Adipocyte (in vitro differentiated cells): ENCODE measurements around the gene SATB1.

Experiments
- DNase-seq: peaks from one replicate; pipeline ENCODE4 v3.0.0-alpha.2; 2015; ENCODE audit warnings: low read depth
- H3K27me3 ChIP-seq: replicated peaks from 2 replicates; pipeline ENCODE4 v1.7.0; 2013; ENCODE audit warnings: mild to moderate bottlenecking, low read length, moderate library complexity; ENCODE audit not compliant: control insufficient read depth, insufficient read depth
- H3K36me3 ChIP-seq: 2 replicates; pipeline ENCODE4 v1.7.0; 2013; ENCODE audit warnings: low read length, mild to moderate bottlenecking, moderate library complexity; ENCODE audit not compliant: control insufficient read depth, insufficient read depth, severe bottlenecking
- H3K4me1 ChIP-seq: 2 replicates; pipeline ENCODE4 v1.7.0; 2013; ENCODE audit warnings: mild to moderate bottlenecking, low read length, moderate library complexity; ENCODE audit not compliant: control insufficient read depth, insufficient read depth
- H3K4me3 ChIP-seq: 2 replicates; pipeline ENCODE4 v1.7.0; 2013; ENCODE audit warnings: mild to moderate bottlenecking, low read length, moderate library complexity
- H3K9ac ChIP-seq: 2 replicates; pipeline ENCODE4 v1.7.0; 2013; ENCODE audit warnings: mild to moderate bottlenecking, low read length, moderate library complexity
- H3K9me3 ChIP-seq: 2 replicates; pipeline ENCODE4 v1.7.0; 2013; ENCODE audit warnings: mild to moderate bottlenecking, low read length, moderate library complexity; ENCODE audit not compliant: control insufficient read depth

Gene SATB1

GRCh38 chr3:18416332-18416731 is 8.8 kb downstream of the SATB1 start:
- H3K36me3 ChIP-seq = peaks cover 22% of the 10 kb centered on the region

DNA sequence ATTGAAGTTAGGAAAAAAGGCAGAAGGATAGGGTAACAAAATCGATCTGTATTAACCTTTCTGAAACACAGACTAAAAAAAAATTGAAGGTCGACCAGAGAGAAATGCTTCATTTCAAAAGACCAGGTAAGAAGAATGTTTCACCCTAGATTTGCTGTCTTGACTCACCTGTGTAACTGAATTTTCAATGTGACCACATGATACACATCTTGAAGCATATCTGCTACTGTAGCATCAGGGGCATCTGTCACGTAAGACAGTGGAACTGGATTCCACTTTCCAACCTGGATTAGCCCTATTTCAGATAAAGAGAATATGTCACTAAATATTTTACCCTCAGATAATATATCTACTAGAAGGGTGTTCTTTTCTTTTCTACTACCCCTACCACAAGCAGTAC is 9.3 kb downstream of the SATB1 start:
- H3K4me3 ChIP-seq = no peak overlapping the region
- no peak for DNase-seq
- H3K27me3 ChIP-seq = no peaks in the 10 kb centered on the region
- no peak overlapping the region for H3K9ac ChIP-seq
- H3K36me3 ChIP-seq = peaks cover 22% of the 10 kb centered on the region
- no peaks in the 10 kb centered on the region for H3K9me3 ChIP-seq
- H3K4me1 ChIP-seq = no peaks in the 10 kb centered on the region

More at GRCh38 chr3:18416332-18416731, 8.8 kb downstream of the SATB1 start:
- Histone ChIP-seq H3K9ac (no peak overlapping the region), H3K4me1 (no peaks in the 10 kb centered on the region), H3K27me3 (no peaks in the 10 kb centered on the region), H3K4me3 (no peak overlapping the region), H3K9me3 (no peaks in the 10 kb centered on the region)
- no peak for DNase-seq

GRCh38 chr3:18415167-18415566 is 10.0 kb downstream of the SATB1 start:
- H3K9me3 ChIP-seq = no peaks in the 10 kb centered on the region
- peaks cover 22% of the 10 kb centered on the region for H3K36me3 ChIP-seq
- no peak for DNase-seq

DNA sequence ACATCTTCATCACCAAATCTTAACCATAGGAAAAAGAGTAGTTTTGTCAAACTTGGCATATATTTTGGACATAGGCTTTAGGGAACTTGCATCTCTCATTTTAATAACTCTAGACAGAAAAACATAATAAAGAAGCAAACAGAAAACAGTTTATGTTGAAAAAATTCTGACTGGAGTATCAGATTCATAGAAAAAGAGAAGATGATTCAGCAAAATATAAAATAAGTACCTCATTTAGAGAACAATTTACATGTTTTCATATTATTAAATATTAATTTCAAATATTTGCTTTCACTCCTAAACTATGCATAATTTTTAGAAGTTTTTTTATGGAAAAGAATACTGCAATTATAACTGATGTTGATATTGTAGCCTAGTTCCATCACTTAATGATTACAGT is 12.5 kb downstream of the SATB1 start:
- no peak for DNase-seq
- Histone ChIP-seq H3K9ac (no peak overlapping the region), H3K9me3 (no peaks in the 10 kb centered on the region), H3K4me3 (no peak overlapping the region), H3K27me3 (no peaks in the 10 kb centered on the region), H3K36me3 (peaks cover 22% of the 10 kb centered on the region), H3K4me1 (no peaks in the 10 kb centered on the region)

More at GRCh38 chr3:18415167-18415566, 10.0 kb downstream of the SATB1 start:
- Histone ChIP-seq H3K4me3 (no peak overlapping the region), H3K27me3 (no peaks in the 10 kb centered on the region), H3K9ac (no peak overlapping the region), H3K4me1 (no peaks in the 10 kb centered on the region)

- H3K9ac ChIP-seq = no peak overlapping the region
- DNase-seq = no peak
- H3K4me3 ChIP-seq = no peak overlapping the region
Observed at GRCh38 chr3:18411541-18411940, 13.6 kb downstream of the SATB1 start.

DNA sequence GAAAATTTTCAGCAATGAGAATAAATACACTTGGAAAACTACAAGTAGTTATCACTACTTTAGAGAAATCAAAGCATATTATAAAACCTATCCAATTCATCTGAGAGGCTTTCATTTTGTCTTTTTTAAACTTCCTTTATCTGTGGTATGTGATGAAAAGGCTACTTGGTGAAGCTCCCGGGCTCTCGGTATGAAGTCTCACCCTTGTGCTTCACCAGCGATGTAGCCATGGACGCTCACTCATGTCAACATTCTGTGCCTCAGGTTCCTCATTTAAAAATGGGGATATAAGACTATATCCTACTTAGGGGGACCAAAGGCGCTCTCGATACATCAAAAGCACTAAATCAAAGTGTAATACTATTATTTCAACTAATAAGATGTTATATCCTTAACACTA is 14.9 kb downstream of the SATB1 start:
- Histone ChIP-seq H3K4me1 (no peaks in the 10 kb centered on the region), H3K27me3 (no peaks in the 10 kb centered on the region), H3K4me3 (no peak overlapping the region), H3K9ac (no peak overlapping the region), H3K9me3 (no peaks in the 10 kb centered on the region), H3K36me3 (peaks cover 8% of the 10 kb centered on the region)
- DNase-seq = no peak

More at GRCh38 chr3:18411541-18411940, 13.6 kb downstream of the SATB1 start:
- Histone ChIP-seq H3K4me1 (no peaks in the 10 kb centered on the region), H3K9me3 (no peaks in the 10 kb centered on the region), H3K27me3 (no peaks in the 10 kb centered on the region), H3K36me3 (peaks cover 21% of the 10 kb centered on the region)

- Histone ChIP-seq H3K36me3 (no peaks in the 10 kb centered on the region), H3K4me3 (no peak overlapping the region), H3K4me1 (no peaks in the 10 kb centered on the region), H3K9me3 (no peaks in the 10 kb centered on the region), H3K27me3 (no peaks in the 10 kb centered on the region), H3K9ac (no peak overlapping the region)
- DNase-seq = no peak
Observed at GRCh38 chr3:18409266-18409665, 15.9 kb downstream of the SATB1 start.

DNA sequence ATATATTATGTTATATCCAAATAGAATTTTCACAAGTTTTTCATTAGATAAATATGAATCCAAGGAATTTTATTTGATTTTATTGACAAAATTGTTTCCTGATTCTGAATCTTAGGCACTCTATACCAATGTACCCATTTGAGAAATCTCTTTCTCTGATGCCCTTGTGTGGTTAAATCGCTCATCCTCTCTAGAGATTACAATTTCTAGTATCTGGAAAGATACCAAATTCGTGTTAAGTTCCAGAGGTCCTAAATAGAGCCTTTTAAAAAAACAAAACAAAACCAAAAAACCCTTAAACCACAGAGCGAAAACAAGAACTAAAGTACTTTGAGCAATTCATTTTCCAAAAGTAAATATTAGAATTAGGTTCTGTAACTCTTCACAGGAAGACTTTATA is 20.0 kb downstream of the SATB1 start:
- DNase-seq = no peak
- Histone ChIP-seq H3K9me3 (no peaks in the 10 kb centered on the region), H3K4me3 (no peak overlapping the region), H3K27me3 (no peaks in the 10 kb centered on the region), H3K36me3 (no peaks in the 10 kb centered on the region), H3K9ac (no peak overlapping the region), H3K4me1 (peaks cover 3% of the 10 kb centered on the region)

- peak; percentile 49 for DNase-seq
- H3K4me3 ChIP-seq = no peak overlapping the region
- H3K9me3 ChIP-seq = no peaks in the 10 kb centered on the region
- peaks cover 3% of the 10 kb centered on the region for H3K4me1 ChIP-seq
- no peaks in the 10 kb centered on the region for H3K36me3 ChIP-seq
- H3K27me3 ChIP-seq = no peaks in the 10 kb centered on the region
- H3K9ac ChIP-seq = no peak overlapping the region
Observed at GRCh38 chr3:18403061-18403460, 22.1 kb downstream of the SATB1 start.

DNA sequence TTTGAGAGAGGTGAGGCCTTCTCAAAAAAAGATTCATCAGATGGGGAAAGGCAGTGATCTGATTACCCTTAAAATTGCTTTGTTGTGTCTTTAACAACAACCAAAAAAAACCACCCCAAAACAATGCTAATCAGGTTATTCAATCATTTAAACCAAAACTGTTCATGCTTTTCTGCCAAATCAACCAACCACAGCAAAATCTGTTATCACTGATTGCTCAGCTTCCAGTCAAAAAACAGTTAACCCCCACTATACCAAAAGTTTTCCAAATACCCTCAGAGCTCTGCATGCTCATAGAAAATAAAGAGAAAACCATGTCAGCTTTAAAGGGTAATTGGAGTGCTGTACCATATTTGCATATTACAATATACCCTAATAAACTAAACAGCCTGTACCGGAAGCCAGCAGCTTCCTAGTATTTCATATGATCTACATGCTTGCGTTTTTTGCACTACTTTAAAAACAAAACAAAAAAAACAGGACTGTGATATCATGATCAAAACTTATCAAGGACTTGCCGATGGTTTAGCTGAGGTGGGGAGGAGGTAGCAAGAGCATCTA is 22.8 kb downstream of the SATB1 start:
- Histone ChIP-seq H3K4me3 (no peak overlapping the region), H3K27me3 (no peaks in the 10 kb centered on the region), H3K9me3 (no peaks in the 10 kb centered on the region), H3K4me1 (peaks cover 3% of the 10 kb centered on the region), H3K36me3 (no peaks in the 10 kb centered on the region), H3K9ac (no peak overlapping the region)
- no peak for DNase-seq

- Histone ChIP-seq H3K4me3 (no peak overlapping the region), H3K27me3 (no peaks in the 10 kb centered on the region), H3K4me1 (peaks cover 3% of the 10 kb centered on the region), H3K9ac (no peak overlapping the region), H3K36me3 (no peaks in the 10 kb centered on the region), H3K9me3 (no peaks in the 10 kb centered on the region)
- no peak for DNase-seq
Observed at GRCh38 chr3:18401300-18401961, 23.7 kb downstream of the SATB1 start.

DNA sequence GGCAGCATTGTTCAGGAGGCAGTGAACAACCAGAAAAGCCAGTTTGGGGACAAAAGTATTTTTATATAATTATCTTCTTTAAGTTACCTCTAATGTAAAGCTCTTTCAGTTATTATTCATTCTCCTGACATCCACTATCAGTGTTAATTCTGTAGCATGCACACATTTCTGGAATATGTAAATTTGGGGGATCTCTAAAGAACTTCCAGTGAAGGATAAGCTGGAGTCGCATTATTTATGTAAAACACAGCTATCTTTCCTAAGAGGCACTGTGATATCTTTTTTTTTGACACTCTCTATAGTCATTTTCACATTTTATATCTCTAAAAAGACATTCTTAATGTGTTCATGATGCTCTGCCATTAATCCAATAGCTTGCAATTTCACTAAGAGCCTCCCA is 26.7 kb downstream of the SATB1 start:
- H3K4me1 ChIP-seq = peaks cover 3% of the 10 kb centered on the region
- DNase-seq = no peak
- no peaks in the 10 kb centered on the region for H3K9me3 ChIP-seq
- no peaks in the 10 kb centered on the region for H3K27me3 ChIP-seq
- peaks cover 6% of the 10 kb centered on the region for H3K36me3 ChIP-seq
- H3K4me3 ChIP-seq = no peak overlapping the region
- H3K9ac ChIP-seq = no peak overlapping the region
